ENCODE data around the gene GARIN5B. TPM values are rescaled to one million over a fixed set of nuclear protein-coding genes. Genes with fewer than 3 reads are reported as not detected.
A peak's percentile ranks its signal among the peaks of the same experiment; 100 is the strongest.

Gene GARIN5B
- total RNA-seq, 1 donor from 2014 or later = not detected

- Mint-ChIP-seq H3K9me3 (no peaks in the 10 kb centered on the region), H3K27me3 (no peaks in the 10 kb centered on the region), H3K4me1 (peaks cover 50% of the 10 kb centered on the region), H3K36me3 (ENCODE audit: low read depth) (peaks cover 29% of the 10 kb centered on the region), H3K27ac (peak overlapping the region; percentile 68), H3K4me3 (peak overlapping the region; percentile 80)
- ChIA-PET POLR2A (interaction anchor here (0.6 to 11.3 kb wide), 16 partner anchors 10 to 429 kb away, joined by 3 to 215 read pairs (median 6); partner anchors contain the start of genes KMT5C, PPP6R1, U2AF2 and UBE2S), CTCF (interaction anchor here (0.6 to 3.1 kb wide), 14 partner anchors 24 to 242 kb away, joined by 3 to 18 read pairs (median 4); partner anchors contain the start of genes HSPBP1, KMT5C and UBE2S)
- TF ChIP-seq, protein P1, sequence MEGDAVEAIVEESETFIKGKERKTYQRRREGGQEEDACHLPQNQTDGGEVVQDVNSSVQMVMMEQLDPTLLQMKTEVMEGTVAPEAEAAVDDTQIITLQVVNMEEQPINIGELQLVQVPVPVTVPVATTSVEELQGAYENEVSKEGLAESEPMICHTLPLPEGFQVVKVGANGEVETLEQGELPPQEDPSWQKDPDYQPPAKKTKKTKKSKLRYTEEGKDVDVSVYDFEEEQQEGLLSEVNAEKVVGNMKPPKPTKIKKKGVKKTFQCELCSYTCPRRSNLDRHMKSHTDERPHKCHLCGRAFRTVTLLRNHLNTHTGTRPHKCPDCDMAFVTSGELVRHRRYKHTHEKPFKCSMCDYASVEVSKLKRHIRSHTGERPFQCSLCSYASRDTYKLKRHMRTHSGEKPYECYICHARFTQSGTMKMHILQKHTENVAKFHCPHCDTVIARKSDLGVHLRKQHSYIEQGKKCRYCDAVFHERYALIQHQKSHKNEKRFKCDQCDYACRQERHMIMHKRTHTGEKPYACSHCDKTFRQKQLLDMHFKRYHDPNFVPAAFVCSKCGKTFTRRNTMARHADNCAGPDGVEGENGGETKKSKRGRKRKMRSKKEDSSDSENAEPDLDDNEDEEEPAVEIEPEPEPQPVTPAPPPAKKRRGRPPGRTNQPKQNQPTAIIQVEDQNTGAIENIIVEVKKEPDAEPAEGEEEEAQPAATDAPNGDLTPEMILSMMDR (IDR thresholded peaks at IDR 0.05) = no peak
- DNase-seq (no peak), ATAC-seq (ENCODE audit: low read depth) (peak; percentile 3)
- intact Hi-C loops (cut with micrococcal nuclease) = loop anchor here (2.0 kb wide), 1 partner anchor 241 kb away; the partner anchor contains the start of gene ZNF784
Observed at GRCh38 chr19:55383279-55384130, 20.4 kb upstream of the GARIN5B start.

DNA sequence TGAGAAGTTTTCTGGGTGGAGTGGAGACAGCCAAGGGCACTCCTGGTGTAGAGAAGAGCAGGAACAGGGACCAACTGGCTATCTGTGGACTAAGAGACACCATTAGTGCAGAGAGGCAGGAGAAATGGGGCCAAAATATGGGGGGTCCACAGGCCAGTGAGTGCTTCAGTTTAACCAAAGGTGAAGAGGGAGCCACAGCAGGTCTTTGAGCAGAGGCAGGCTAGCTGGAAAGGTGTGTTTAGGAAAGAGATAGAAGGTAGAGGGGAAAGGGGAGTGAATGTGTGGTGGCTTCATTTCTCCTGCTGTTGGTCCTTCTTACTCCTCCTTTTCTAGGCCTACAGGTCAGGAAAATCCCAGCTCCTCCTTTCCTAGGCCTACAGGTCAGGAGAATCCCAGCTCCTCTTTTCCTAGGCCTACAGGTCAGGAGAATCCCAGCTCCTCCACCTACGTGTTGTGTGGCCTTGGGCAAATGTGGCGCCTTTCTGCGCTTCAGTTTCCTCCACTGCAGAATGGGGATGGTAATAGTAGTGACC is 19.5 kb upstream of the GARIN5B start:
- Mint-ChIP-seq H3K9me3 (no peaks in the 10 kb centered on the region), H3K36me3 (ENCODE audit: low read depth) (peaks cover 20% of the 10 kb centered on the region), H3K27me3 (no peaks in the 10 kb centered on the region), H3K4me3 (peak overlapping the region; percentile 80), H3K4me1 (peaks cover 41% of the 10 kb centered on the region), H3K27ac (no peak overlapping the region)
- TF ChIP-seq, protein P1 (IDR thresholded peaks at IDR 0.05) = no peak
- CTCF ChIA-PET = interaction anchor here (1.3 to 3.1 kb wide), 2 partner anchors 103 to 121 kb away, joined by 4 to 18 read pairs; partner anchors contain the start of gene HSPBP1
- POLR2A ChIA-PET = interaction anchor here (0.7 to 11.3 kb wide), 5 partner anchors 14 to 242 kb away, joined by 3 to 215 read pairs (median 28); partner anchors contain the start of genes KMT5C and UBE2S
- intact Hi-C loops (cut with micrococcal nuclease) = no loop called here
- ATAC-seq (ENCODE audit: low read depth) (no peak), DNase-seq (no peak)

DNA sequence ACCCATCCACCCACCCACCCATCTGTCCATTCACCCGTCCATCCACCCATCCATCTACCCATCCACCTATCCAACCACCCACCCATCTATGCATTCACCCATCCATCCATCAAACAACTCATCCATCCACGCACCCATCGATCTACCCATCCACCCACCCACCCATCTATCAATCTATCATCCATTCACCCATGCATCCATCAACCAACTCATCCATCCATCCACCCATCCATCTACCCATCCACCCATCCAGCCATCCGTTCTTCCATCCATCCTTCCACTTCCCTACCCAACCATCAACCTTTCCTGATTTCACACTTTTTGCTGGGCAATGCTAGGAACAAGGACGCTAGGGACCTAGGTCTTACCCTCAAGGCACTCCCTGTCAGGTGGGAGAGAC is 19.0 kb upstream of the GARIN5B start:
- TF ChIP-seq, protein P1 (IDR thresholded peaks at IDR 0.05) = no peak
- H3K9me3 Mint-ChIP-seq = no peaks in the 10 kb centered on the region
- H3K27ac Mint-ChIP-seq = no peak overlapping the region
- DNase-seq = no peak
- no peak for ATAC-seq (ENCODE audit: low read depth)
- H3K27me3 Mint-ChIP-seq = no peaks in the 10 kb centered on the region
- peaks cover 14% of the 10 kb centered on the region for H3K36me3 Mint-ChIP-seq (ENCODE audit: low read depth)
- peak overlapping the region; percentile 1 for H3K4me3 Mint-ChIP-seq
- ChIA-PET CTCF (no interaction called here), POLR2A (interaction anchor here (2.9 kb wide), 1 partner anchor 13 kb away, joined by 9 read pairs; no protein-coding TSS in a partner anchor)
- intact Hi-C loops (cut with micrococcal nuclease) = no loop called here
- peaks cover 35% of the 10 kb centered on the region for H3K4me1 Mint-ChIP-seq

- CTCF ChIA-PET = no interaction called here
- H3K27me3 Mint-ChIP-seq = peaks cover 12% of the 10 kb centered on the region
- H3K9me3 Mint-ChIP-seq = no peaks in the 10 kb centered on the region
- H3K36me3 Mint-ChIP-seq (ENCODE audit: low read depth) = no peaks in the 10 kb centered on the region
- TF ChIP-seq, protein P1 (IDR thresholded peaks at IDR 0.05) = no peak
- POLR2A ChIA-PET = no interaction called here
- DNase-seq (no peak), ATAC-seq (ENCODE audit: low read depth) (no peak)
- no peak overlapping the region for H3K4me3 Mint-ChIP-seq
- intact Hi-C loops (cut with micrococcal nuclease) = no loop called here
- no peak overlapping the region for H3K27ac Mint-ChIP-seq
- peaks cover 10% of the 10 kb centered on the region for H3K4me1 Mint-ChIP-seq
Observed at GRCh38 chr19:55379174-55379573, 16.1 kb upstream of the GARIN5B start.

Data from activated B cell treated with CpG ODN at 0.5 μM for 24 hours (primary cell).